Loucy (cell line): Measurements from ENCODE around the gene TEX13B.

Experiments used
- EZH2phosphoT487 ChIP-seq: fragments of 200-600 bp; IDR thresholded peaks from 2 replicates; pipeline ENCODE4 v1.6.1; 2018; ENCODE audit warnings: antibody characterized with exemption, mild to moderate bottlenecking, moderate library complexity, borderline replicate concordance
- TF ChIP-seq, protein P1 (sequence below): fragments of 200-600 bp; sonication (generic); conservative IDR thresholded peaks from 2 replicates; pipeline ENCODE4 v1.5.1; 2014; ENCODE audit warnings: mild to moderate bottlenecking, antibody characterized with exemption, low read length

DNA sequence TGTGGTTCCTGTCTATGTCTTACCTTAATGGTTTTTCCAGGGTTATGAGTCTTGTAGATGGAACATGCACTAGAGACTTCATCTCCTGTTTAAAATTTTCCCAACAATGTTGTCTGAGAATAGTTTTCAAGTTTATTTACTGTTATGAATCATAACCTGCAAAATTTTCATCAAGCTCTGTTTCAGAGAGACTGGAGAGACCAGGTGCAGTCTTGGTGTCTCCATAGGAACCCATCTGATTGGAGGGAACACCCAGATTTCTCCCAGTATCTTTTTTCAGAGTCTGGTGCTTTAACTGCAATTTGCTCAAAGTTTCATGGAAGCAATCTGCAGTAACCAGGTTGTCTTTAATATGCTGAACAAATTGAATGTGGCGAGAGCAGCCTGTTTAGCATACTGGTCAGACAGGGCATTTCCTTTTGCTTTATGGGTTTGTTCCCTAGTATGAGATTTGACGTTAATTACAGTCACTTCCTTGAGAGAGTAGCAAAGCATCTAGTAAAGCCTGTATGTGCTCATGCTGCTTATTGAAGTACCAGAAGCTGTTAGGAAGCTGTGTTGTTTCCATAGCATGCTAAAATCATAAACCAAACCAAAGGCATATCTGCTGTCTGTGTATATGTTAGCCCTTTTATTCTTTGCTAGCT is 43.9 kb upstream of the TEX13B start:
- TF ChIP-seq, protein P1, sequence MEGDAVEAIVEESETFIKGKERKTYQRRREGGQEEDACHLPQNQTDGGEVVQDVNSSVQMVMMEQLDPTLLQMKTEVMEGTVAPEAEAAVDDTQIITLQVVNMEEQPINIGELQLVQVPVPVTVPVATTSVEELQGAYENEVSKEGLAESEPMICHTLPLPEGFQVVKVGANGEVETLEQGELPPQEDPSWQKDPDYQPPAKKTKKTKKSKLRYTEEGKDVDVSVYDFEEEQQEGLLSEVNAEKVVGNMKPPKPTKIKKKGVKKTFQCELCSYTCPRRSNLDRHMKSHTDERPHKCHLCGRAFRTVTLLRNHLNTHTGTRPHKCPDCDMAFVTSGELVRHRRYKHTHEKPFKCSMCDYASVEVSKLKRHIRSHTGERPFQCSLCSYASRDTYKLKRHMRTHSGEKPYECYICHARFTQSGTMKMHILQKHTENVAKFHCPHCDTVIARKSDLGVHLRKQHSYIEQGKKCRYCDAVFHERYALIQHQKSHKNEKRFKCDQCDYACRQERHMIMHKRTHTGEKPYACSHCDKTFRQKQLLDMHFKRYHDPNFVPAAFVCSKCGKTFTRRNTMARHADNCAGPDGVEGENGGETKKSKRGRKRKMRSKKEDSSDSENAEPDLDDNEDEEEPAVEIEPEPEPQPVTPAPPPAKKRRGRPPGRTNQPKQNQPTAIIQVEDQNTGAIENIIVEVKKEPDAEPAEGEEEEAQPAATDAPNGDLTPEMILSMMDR, result no peak
- no peak for TF ChIP-seq EZH2phosphoT487
